ENCODE results near the gene MEGF8. TPM values are rescaled to one million over a fixed set of nuclear protein-coding genes. Genes with fewer than 3 reads are reported as not detected.

MEGF8 gene
- total and polyA plus RNA-seq, 10 of the 15 experiments (the other 5 are each of a cell fraction or from before 2014, with no cell fraction given) = 0.43 to 12.8 (median 2.7) TPM

DNA sequence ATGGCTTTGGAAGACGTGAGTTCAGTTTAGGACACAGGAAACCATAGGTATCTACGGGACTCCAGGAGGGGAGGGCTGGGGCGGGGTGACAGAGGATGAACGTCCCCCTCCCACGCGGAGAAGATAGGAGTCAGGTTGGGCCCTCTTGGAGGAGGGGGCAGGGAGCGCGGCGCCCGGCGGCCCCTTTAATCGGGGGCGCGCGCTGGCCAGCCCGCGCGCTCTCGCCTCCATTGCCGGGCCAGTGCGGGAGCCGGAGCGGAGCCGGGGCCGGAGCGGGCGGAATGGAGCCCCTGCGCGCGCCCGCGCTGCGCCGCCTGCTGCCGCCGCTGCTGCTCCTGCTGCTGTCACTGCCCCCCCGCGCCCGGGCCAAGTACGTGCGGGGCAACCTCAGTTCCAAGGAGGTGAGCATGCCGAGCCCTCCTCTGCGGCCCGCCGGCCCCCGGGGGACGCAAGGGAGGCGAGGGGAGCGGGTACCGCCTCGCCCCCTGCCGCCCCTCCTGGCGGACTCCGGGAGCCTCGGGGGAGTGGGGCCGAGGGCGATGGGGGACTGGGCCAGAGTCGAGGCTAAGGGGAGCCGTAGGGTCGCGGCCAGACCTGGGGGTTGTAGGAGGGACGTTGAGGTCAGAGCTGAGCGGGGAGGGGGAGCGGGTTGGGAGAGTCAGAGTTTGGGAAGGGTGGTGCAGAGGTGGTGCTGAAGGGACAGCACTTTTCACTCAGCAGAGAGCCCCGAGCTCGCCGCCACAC lies 12.2 kb upstream of the MEGF8 start, which contains the start of gene TMEM145 (continued):
- TF ChIP-seq GATAD2B (conservative IDR thresholded peaks at IDR 0.05; ENCODE audit: low read depth) = peak; percentile 36; the same call in 1 of the 2 replicates
- TF ChIP-seq CEBPB (IDR thresholded peaks at IDR 0.05; ENCODE audit: borderline replicate concordance in 1 of 2, low read depth in 2 of 2, low read length in 2 of 2) = no peak
- TF ChIP-seq SMC3 (IDR thresholded peaks at IDR 0.05; ENCODE audit: borderline replicate concordance, low read length) = no peak
- no peak for TF ChIP-seq SP1 (IDR thresholded peaks at IDR 0.05; ENCODE audit: low read depth, low read length)
- no peak for TF ChIP-seq ZBED1 (IDR thresholded peaks at IDR 0.05; ENCODE audit: borderline replicate concordance)
- TF ChIP-seq TCF12 (IDR thresholded peaks at IDR 0.05; ENCODE audit: low read depth, low read length) = no peak
- TF ChIP-seq MYC (IDR thresholded peaks at IDR 0.05; ENCODE audit: insufficient read depth, insufficient read length, insufficient replicate concordance, low read length, severe bottlenecking) = no peak
- TF ChIP-seq TBL1XR1 (IDR thresholded peaks at IDR 0.05; ENCODE audit: low read depth, low read length) = no peak
- TF ChIP-seq DPF2 (IDR thresholded peaks at IDR 0.05) = 0 out of 2 replicates have a peak, but pooled peaks have one; percentile 20
- TF ChIP-seq, protein P1, sequence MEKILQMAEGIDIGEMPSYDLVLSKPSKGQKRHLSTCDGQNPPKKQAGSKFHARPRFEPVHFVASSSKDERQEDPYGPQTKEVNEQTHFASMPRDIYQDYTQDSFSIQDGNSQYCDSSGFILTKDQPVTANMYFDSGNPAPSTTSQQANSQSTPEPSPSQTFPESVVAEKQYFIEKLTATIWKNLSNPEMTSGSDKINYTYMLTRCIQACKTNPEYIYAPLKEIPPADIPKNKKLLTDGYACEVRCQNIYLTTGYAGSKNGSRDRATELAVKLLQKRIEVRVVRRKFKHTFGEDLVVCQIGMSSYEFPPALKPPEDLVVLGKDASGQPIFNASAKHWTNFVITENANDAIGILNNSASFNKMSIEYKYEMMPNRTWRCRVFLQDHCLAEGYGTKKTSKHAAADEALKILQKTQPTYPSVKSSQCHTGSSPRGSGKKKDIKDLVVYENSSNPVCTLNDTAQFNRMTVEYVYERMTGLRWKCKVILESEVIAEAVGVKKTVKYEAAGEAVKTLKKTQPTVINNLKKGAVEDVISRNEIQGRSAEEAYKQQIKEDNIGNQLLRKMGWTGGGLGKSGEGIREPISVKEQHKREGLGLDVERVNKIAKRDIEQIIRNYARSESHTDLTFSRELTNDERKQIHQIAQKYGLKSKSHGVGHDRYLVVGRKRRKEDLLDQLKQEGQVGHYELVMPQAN (conservative IDR thresholded peaks at IDR 0.05) = 0 out of 2 replicates have a peak, but pooled peaks have one; percentile 23
- TF ChIP-seq, protein P2, sequence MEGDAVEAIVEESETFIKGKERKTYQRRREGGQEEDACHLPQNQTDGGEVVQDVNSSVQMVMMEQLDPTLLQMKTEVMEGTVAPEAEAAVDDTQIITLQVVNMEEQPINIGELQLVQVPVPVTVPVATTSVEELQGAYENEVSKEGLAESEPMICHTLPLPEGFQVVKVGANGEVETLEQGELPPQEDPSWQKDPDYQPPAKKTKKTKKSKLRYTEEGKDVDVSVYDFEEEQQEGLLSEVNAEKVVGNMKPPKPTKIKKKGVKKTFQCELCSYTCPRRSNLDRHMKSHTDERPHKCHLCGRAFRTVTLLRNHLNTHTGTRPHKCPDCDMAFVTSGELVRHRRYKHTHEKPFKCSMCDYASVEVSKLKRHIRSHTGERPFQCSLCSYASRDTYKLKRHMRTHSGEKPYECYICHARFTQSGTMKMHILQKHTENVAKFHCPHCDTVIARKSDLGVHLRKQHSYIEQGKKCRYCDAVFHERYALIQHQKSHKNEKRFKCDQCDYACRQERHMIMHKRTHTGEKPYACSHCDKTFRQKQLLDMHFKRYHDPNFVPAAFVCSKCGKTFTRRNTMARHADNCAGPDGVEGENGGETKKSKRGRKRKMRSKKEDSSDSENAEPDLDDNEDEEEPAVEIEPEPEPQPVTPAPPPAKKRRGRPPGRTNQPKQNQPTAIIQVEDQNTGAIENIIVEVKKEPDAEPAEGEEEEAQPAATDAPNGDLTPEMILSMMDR (IDR thresholded peaks at IDR 0.05 in 2 of 3, conservative IDR thresholded peaks at IDR 0.05 in 1 of 3; ENCODE audit: control insufficient read depth in 2 of 3, extremely low read depth in 1 of 3, insufficient read depth in 1 of 3, low read depth in 3 of 3, low read length in 3 of 3) = 0 out of 6 replicates have a peak, but pooled peaks of 1 of the 3 experiments have one; percentile 6
- TF ChIP-seq EZH2 (IDR thresholded peaks at IDR 0.05; ENCODE audit: borderline replicate concordance, control insufficient read depth, low read depth, low read length) = no peak

Measured in GM12878 (cell line).